PC-9 (cell line): ENCODE data around the gene NCS1. TPM values are rescaled to one million over a fixed set of nuclear protein-coding genes. Genes with fewer than 3 reads are reported as not detected.

Experiments used
- BruUV-seq: library from RNA; stranded (reverse); fragments of 400-500 nt; replicated peaks from 2 replicates; lab custom pipeline; 2021; lab: Mats Ljungman, UMichigan
- CTCF ChIA-PET: fragments of 300-600 bp; sonication (Branson Sonifier 250); formaldehyde crosslinking; loops from one replicate; lab custom pipeline; 2022; ENCODE audit warnings: antibody characterized with exemption; lab: Charles Lee
- POLR2A ChIA-PET: fragments of 300-600 bp; sonication (Branson Sonifier 250); formaldehyde crosslinking; loops from one replicate; lab custom pipeline; 2022; ENCODE audit warnings: antibody characterized with exemption; ENCODE audit not compliant: unreplicated experiment; lab: Charles Lee
- DNase-seq, 2 experiments: peaks; one replicate each; pipeline versions ENCODE4 v3.0.0 to v3.0.0-alpha.2; 2015 to 2022; ENCODE audit warnings: mixed read lengths in 1 of 2
- H2AFZ ChIP-seq: fragments of 200-600 bp; sonication (generic); 2 replicates; pipeline ENCODE4 v1.8.1; 2017; ENCODE audit warnings: antibody characterized with exemption
- H3F3A ChIP-seq: fragments of 200-600 bp; sonication (generic); 2 replicates; pipeline ENCODE4 v1.8.1; 2017; ENCODE audit warnings: antibody characterized with exemption, mild to moderate bottlenecking, low read depth; ENCODE audit not compliant: insufficient read depth
- H3K27ac ChIP-seq: fragments of 200-600 bp; sonication (generic); 2 replicates; pipeline ENCODE4 v1.6.1; 2016; ENCODE audit warnings: mixed run types
- H3K27me3 ChIP-seq: fragments of 200-600 bp; sonication (generic); 2 replicates; pipeline ENCODE4 v1.6.1; 2016; ENCODE audit warnings: low read depth, mixed run types; ENCODE audit not compliant: insufficient read depth
- H3K36me3 ChIP-seq: fragments of 200-600 bp; sonication (generic); 2 replicates; pipeline ENCODE4 v1.6.1; 2016; ENCODE audit warnings: low read depth, mixed run types
- H3K4me1 ChIP-seq: fragments of 200-600 bp; sonication (generic); replicated peaks from 2 replicates; pipeline ENCODE4 v1.6.1; 2016; ENCODE audit warnings: mixed run types; ENCODE audit not compliant: insufficient read depth
- H3K4me2 ChIP-seq: fragments of 200-600 bp; sonication (generic); 2 replicates; pipeline ENCODE4 v1.6.1; 2017; ENCODE audit warnings: mixed run types
- H3K4me3 ChIP-seq: fragments of 200-600 bp; sonication (generic); 2 replicates; pipeline ENCODE4 v1.6.1; 2016; ENCODE audit warnings: mixed run types
- H3K79me2 ChIP-seq: fragments of 200-600 bp; sonication (generic); 2 replicates; pipeline ENCODE4 v1.6.1; 2017; ENCODE audit warnings: low read depth, mixed run types
- H3K9me2 ChIP-seq: fragments of 200-600 bp; sonication (generic); 2 replicates; pipeline ENCODE4 v1.8.1; 2017; ENCODE audit warnings: mild to moderate bottlenecking; ENCODE audit not compliant: insufficient read depth
- H3K9me3 ChIP-seq: fragments of 200-600 bp; sonication (generic); 2 replicates; pipeline ENCODE4 v1.8.1; 2016; ENCODE audit warnings: low read depth; ENCODE audit not compliant: insufficient read depth
- H4K20me1 ChIP-seq: fragments of 200-600 bp; sonication (generic); 2 replicates; pipeline ENCODE4 v1.8.1; 2017; ENCODE audit not compliant: insufficient read depth
- EZH2 ChIP-seq: fragments of 200-600 bp; sonication (generic); IDR thresholded peaks from 2 replicates; pipeline ENCODE4 v1.8.0; 2017; ENCODE audit warnings: antibody characterized with exemption, low read depth
- intact Hi-C: fragments of 100-400 bp; cut with micrococcal nuclease; formaldehyde crosslinking; loops from one replicate; pipeline ENCODE4 v1.10.0; 2022; ENCODE audit not compliant: unreplicated experiment
- total RNA-seq: library from RNA; stranded (reverse); gene quantifications from 2 replicates; pipeline ENCODE4 v1.2.3, GENCODE V29; 2021
- TF ChIP-seq, protein P1 (sequence below): fragments of 200-600 bp; sonication (generic); conservative IDR thresholded peaks from 2 replicates; pipeline ENCODE4 v1.6.1; 2017; ENCODE audit warnings: mixed run types, antibody characterized with exemption, mild to moderate bottlenecking, moderate library complexity

NCS1 gene
- total RNA-seq, 1 experiment from 2014 or later, result 59.2 TPM

DNA sequence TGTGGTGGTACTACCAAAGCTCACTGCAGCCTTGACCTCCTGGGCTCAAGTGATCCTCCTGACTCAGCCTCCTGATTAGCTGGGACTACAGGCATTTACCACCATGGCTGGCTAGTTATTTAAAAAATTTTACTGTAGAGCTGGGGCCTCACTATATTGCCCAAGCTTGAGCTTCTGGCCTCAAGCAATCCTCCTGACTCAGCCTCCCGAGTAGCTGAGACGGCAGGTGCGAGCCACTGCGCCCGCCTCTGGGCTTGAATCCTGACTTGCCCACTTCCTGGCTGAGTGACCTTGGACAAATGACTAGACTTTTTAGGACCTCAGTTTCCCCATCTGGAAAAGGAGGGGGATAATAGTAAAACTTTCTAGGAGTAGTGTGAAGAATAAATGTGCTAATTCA, 32.1 kb downstream of the NCS1 start:
- no peak for DNase-seq
- POLR2A ChIA-PET, result no interaction called here

DNA sequence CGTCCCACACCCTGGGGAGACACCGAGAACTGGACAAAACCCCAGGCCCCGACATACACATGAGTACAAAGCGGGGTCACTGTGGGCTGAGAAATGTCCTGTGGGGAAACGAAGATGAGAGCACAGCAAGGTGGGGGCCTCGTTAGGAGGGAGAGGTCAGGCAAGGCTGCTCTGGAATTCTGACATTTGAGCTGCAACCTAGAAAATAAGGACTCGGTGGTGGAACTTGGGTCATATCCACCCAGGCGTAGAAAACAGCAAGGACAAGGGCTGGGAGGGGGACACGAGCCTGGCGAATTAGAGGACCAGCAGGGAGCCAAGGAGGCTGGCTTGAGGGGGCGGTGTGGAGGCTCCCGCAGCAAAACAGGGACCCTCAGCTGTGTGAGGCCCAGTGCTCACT, 32.8 kb downstream of the NCS1 start:
- ChIA-PET CTCF (interaction anchor here (0.6 to 0.7 kb wide), 3 partner anchors 41 to 395 kb away, joined by 5 to 8 read pairs (median 5); no protein-coding TSS in a partner anchor), POLR2A (no interaction called here)

More for the DNA sequence above, 32.1 kb downstream of the NCS1 start:
- Histone ChIP-seq H3F3A (no peaks in the 10 kb centered on the region), H4K20me1 (no peaks in the 10 kb centered on the region; the same call in 1 of the 2 replicates), H3K27ac (no peak overlapping the region), H3K4me1 (no peaks in the 10 kb centered on the region), H3K36me3 (no peaks in the 10 kb centered on the region), H3K79me2 (no peaks in the 10 kb centered on the region), H2AFZ (no peak overlapping the region), H3K4me2 (no peak overlapping the region), H3K4me3 (no peak overlapping the region), H3K27me3 (no peaks in the 10 kb centered on the region), H3K9me2 (no peaks in the 10 kb centered on the region), H3K9me3 (no peaks in the 10 kb centered on the region)
- no TSS peak for BruUV-seq
- intact Hi-C loops, result no loop called here
- TF ChIP-seq EZH2, result no peak
- TF ChIP-seq, protein P1, sequence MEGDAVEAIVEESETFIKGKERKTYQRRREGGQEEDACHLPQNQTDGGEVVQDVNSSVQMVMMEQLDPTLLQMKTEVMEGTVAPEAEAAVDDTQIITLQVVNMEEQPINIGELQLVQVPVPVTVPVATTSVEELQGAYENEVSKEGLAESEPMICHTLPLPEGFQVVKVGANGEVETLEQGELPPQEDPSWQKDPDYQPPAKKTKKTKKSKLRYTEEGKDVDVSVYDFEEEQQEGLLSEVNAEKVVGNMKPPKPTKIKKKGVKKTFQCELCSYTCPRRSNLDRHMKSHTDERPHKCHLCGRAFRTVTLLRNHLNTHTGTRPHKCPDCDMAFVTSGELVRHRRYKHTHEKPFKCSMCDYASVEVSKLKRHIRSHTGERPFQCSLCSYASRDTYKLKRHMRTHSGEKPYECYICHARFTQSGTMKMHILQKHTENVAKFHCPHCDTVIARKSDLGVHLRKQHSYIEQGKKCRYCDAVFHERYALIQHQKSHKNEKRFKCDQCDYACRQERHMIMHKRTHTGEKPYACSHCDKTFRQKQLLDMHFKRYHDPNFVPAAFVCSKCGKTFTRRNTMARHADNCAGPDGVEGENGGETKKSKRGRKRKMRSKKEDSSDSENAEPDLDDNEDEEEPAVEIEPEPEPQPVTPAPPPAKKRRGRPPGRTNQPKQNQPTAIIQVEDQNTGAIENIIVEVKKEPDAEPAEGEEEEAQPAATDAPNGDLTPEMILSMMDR, result no peak
- CTCF ChIA-PET, result interaction anchor here (0.6 kb wide), 1 partner anchor 396 kb away, joined by 5 read pairs; no protein-coding TSS in a partner anchor

DNA sequence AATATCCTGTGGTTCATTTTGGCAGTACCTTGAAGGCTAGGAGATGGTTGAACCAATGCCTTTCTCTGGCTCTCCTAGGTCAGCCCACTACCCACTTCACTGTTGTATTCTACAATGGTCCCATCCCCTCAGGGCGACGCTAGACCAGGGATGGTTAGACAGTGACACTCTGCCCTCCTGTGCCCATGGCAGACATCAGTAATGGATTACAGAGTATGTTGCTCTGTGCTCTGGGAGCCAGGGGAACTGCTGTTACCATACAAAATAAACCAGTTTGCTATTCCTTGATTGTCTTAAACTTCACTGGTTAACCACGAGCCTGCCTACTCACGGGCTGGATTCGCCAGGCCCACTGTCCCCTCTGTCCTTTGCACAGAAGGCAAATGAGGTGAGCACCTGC, 33.7 kb downstream of the NCS1 start:
- Histone ChIP-seq H3K27ac (no peak overlapping the region), H3K4me3 (no peak overlapping the region), H3K9me3 (no peaks in the 10 kb centered on the region), H3F3A (no peaks in the 10 kb centered on the region), H3K27me3 (no peaks in the 10 kb centered on the region), H3K36me3 (no peaks in the 10 kb centered on the region), H3K79me2 (no peaks in the 10 kb centered on the region), H4K20me1 (no peaks in the 10 kb centered on the region; the same call in 1 of the 2 replicates), H3K4me2 (no peak overlapping the region), H3K4me1 (no peaks in the 10 kb centered on the region), H2AFZ (no peak overlapping the region), H3K9me2 (no peaks in the 10 kb centered on the region)
- ChIA-PET CTCF (no interaction called here), POLR2A (no interaction called here)
- DNase-seq, result no peak
- intact Hi-C loops, result no loop called here
- TF ChIP-seq EZH2, result no peak
- TF ChIP-seq, protein P1, result no peak
- BruUV-seq, result no TSS peak

More for the DNA sequence above, 32.8 kb downstream of the NCS1 start:
- Histone ChIP-seq H3K27me3 (no peaks in the 10 kb centered on the region), H2AFZ (no peak overlapping the region), H3K9me2 (no peaks in the 10 kb centered on the region), H3K4me1 (no peaks in the 10 kb centered on the region), H3K36me3 (no peaks in the 10 kb centered on the region), H3K9me3 (no peaks in the 10 kb centered on the region), H3F3A (no peaks in the 10 kb centered on the region), H3K79me2 (no peaks in the 10 kb centered on the region), H3K4me3 (no peak overlapping the region), H3K4me2 (no peak overlapping the region), H3K27ac (no peak overlapping the region), H4K20me1 (no peaks in the 10 kb centered on the region; the same call in 1 of the 2 replicates)
- intact Hi-C loops, result no loop called here
- no peak for TF ChIP-seq EZH2
- TF ChIP-seq, protein P1, result no peak
- no TSS peak for BruUV-seq
- no peak for DNase-seq
